DMS53 treated with DMSO at 0.1 percent for 48 hours (cell line): Measurements from ENCODE around the gene AMBP.
A peak's percentile ranks its signal among the peaks of the same experiment; 100 is the strongest.

Source experiments
- DNase-seq: peaks from one replicate; lab custom pipeline; 2025; ENCODE audit not compliant: unreplicated experiment; lab: John Stamatoyannopoulos, UW

The AMBP gene

GRCh38 chr9:114078021-114078780, at the start of gene AMBP:
Gene AMBP (minus strand): TSS chr9:114078300. CDS start chr9:114078209, 91 bp downstream.
- DNase-seq: no peak

- no peak for DNase-seq
Measured at GRCh38 chr9:114126247-114127060, 48.4 kb upstream of the AMBP start.

GRCh38 chr9:114125476-114126013, 47.4 kb upstream of the AMBP start:
- DNase-seq: no peak

GRCh38 chr9:114124666-114125475, 46.8 kb upstream of the AMBP start:
- DNase-seq: no peak

GRCh38 chr9:114124138-114124537, 46.0 kb upstream of the AMBP start:
- DNase-seq: no peak

GRCh38 chr9:114123031-114123977, 45.2 kb upstream of the AMBP start:
- no peak for DNase-seq

GRCh38 chr9:114122136-114123027, 44.3 kb upstream of the AMBP start:
- no peak for DNase-seq

- DNase-seq: no peak
Measured at GRCh38 chr9:114121227-114122135, 43.4 kb upstream of the AMBP start.

- no peak for DNase-seq
Measured at GRCh38 chr9:114120192-114121014, 42.3 kb upstream of the AMBP start.

- DNase-seq: no peak
Measured at GRCh38 chr9:114119242-114120191, 41.4 kb upstream of the AMBP start.

- peak; percentile 9 for DNase-seq
Measured at GRCh38 chr9:114117996-114118830, 40.1 kb upstream of the AMBP start.

- DNase-seq: no peak
Measured at GRCh38 chr9:114117614-114117995, 39.5 kb upstream of the AMBP start.

- DNase-seq: no peak
Measured at GRCh38 chr9:114116126-114116747, 38.1 kb upstream of the AMBP start.

- no peak for DNase-seq
Measured at GRCh38 chr9:114115654-114116125, 37.6 kb upstream of the AMBP start.

GRCh38 chr9:114114364-114114763, 36.3 kb upstream of the AMBP start:
- no peak for DNase-seq
